HepG2 (cell line): Measurements from ENCODE around the gene MLLT10. TPM values are rescaled to one million over a fixed set of nuclear protein-coding genes. Genes with fewer than 3 reads are reported as not detected.
A peak's percentile ranks its signal among the peaks of the same experiment; 100 is the strongest.

Source experiments
- ARNT ChIP-seq: fragments of 450-650 bp; IDR thresholded peaks from 2 replicates; pipeline ENCODE4 v1.6.1; 2017
- ARNT2 ChIP-seq: sonication (generic); formaldehyde crosslinking; IDR thresholded peaks from 2 replicates; pipeline ENCODE4 v1.8.0; 2022; ENCODE audit warnings: mild to moderate bottlenecking, low read depth, missing genetic modification reagents, moderate library complexity
- FOXA3 ChIP-seq: IDR thresholded peaks from 2 replicates; pipeline ENCODE4 v1.6.1; 2016; ENCODE audit warnings: missing genetic modification reagents, missing compliant biosample characterization
- FOXK2 ChIP-seq: fragments of 450-650 bp; IDR thresholded peaks from 2 replicates; pipeline ENCODE4 v1.6.1; 2016
- HDAC6 ChIP-seq: fragments of 200-600 bp; sonication (generic); IDR thresholded peaks from 2 replicates; pipeline ENCODE4 v1.7.0; 2017; ENCODE audit warnings: mild to moderate bottlenecking, antibody characterized with exemption, low read length, low read depth
- PLRG1 ChIP-seq: fragments of 450-650 bp; conservative IDR thresholded peaks from 2 replicates; pipeline ENCODE4 v1.6.1; 2016
- SYNCRIP ChIP-seq: fragments of 200-400 bp; formaldehyde crosslinking; IDR thresholded peaks from 2 replicates; pipeline ENCODE4 v1.6.1; 2018; ENCODE audit warnings: mild to moderate bottlenecking, low read depth, low read length; ENCODE audit not compliant: insufficient read depth
- TARDBP ChIP-seq: sonication (generic); formaldehyde crosslinking; IDR thresholded peaks from 2 replicates; pipeline ENCODE4 v1.8.0; 2022; ENCODE audit warnings: mild to moderate bottlenecking, missing genetic modification reagents
- ZBTB42 ChIP-seq: sonication (generic); formaldehyde crosslinking; IDR thresholded peaks from 2 replicates; pipeline ENCODE4 v1.5.0; 2020; ENCODE audit warnings: mild to moderate bottlenecking, missing genetic modification reagents
- ZNF136 ChIP-seq: sonication (generic); formaldehyde crosslinking; IDR thresholded peaks from 2 replicates; pipeline ENCODE4 v1.8.1; 2022; ENCODE audit warnings: low read depth, mild to moderate bottlenecking, moderate library complexity, missing genetic modification reagents
- ZNF570 ChIP-seq: sonication (generic); formaldehyde crosslinking; IDR thresholded peaks from 2 replicates; pipeline ENCODE4 v1.4.0; 2020; ENCODE audit warnings: mild to moderate bottlenecking, missing genetic modification reagents, borderline replicate concordance
- ZNF660 ChIP-seq: sonication (generic); formaldehyde crosslinking; IDR thresholded peaks from 2 replicates; pipeline ENCODE4 v1.5.1; 2020; ENCODE audit warnings: mild to moderate bottlenecking, low read depth, missing genetic modification reagents, borderline replicate concordance
- ZNF782 ChIP-seq: sonication (generic); formaldehyde crosslinking; IDR thresholded peaks from 2 replicates; pipeline ENCODE4 v1.4.0; 2020; ENCODE audit warnings: missing genetic modification reagents, mild to moderate bottlenecking, borderline replicate concordance
- ZNF790 ChIP-seq: sonication (generic); formaldehyde crosslinking; IDR thresholded peaks from 2 replicates; pipeline ENCODE4 v1.8.0; 2022; ENCODE audit warnings: missing genetic modification reagents, mild to moderate bottlenecking, borderline replicate concordance
- polyA plus RNA-seq, 8 experiments: library from polyadenylated mRNA; depleted of rRNA in 3 of 8; stranded (reverse) in 7 of 8; unstranded in 1 of 8; fragments of >200 nt; fragmentation: Illumina TruSeq in 4 of 8; extraction: Trizol in 4 of 8; gene quantifications; 2 replicates each; pipeline versions ENCODE4 v1.2.1 to v1.2.3, GENCODE V29; 2011 to 2016; ENCODE audit warnings: low read depth in 4 of 8, missing spikeins in 1 of 8, mixed read lengths in 1 of 8; ENCODE audit not compliant: insufficient read depth in 1 of 8
- total RNA-seq, 5 experiments: library from RNA; depleted of rRNA; stranded (reverse); fragments of >200 nt; fragmentation: Illumina TruSeq; extraction: Trizol; gene quantifications; 2 replicates each; pipeline ENCODE4 v1.2.3, GENCODE V29; 2016; ENCODE audit warnings: low read depth in 1 of 5
- TF ChIP-seq, protein P1 (sequence below): sonication (generic); formaldehyde crosslinking; IDR thresholded peaks from 2 replicates; pipeline ENCODE4 v1.4.0; 2020; ENCODE audit warnings: mild to moderate bottlenecking, missing genetic modification reagents
- TF ChIP-seq, protein P2 (sequence below): sonication (generic); formaldehyde crosslinking; IDR thresholded peaks from 2 replicates; pipeline ENCODE4; 2020; ENCODE audit warnings: missing genetic modification reagents, mild to moderate bottlenecking, borderline replicate concordance
- TF ChIP-seq, protein P3 (sequence below): IDR thresholded peaks from 2 replicates; pipeline ENCODE4 v1.6.1; 2016; ENCODE audit warnings: mild to moderate bottlenecking, missing biosample characterization, missing genetic modification reagents
- TF ChIP-seq, protein P4 (sequence below): sonication (generic); formaldehyde crosslinking; IDR thresholded peaks from 2 replicates; pipeline ENCODE4 v1.4.0; 2020; ENCODE audit warnings: low read depth, missing genetic modification reagents
- TF ChIP-seq, protein P5 (sequence below): IDR thresholded peaks from 2 replicates; pipeline ENCODE4 v1.6.1; 2016; ENCODE audit warnings: missing compliant biosample characterization, missing genetic modification reagents, borderline replicate concordance

Gene MLLT10
- total and polyA plus RNA-seq, 2 of the 13 experiments (the other 11 are each of a cell fraction or from before 2014, with no cell fraction given) = 51.3 to 84.1 TPM

DNA sequence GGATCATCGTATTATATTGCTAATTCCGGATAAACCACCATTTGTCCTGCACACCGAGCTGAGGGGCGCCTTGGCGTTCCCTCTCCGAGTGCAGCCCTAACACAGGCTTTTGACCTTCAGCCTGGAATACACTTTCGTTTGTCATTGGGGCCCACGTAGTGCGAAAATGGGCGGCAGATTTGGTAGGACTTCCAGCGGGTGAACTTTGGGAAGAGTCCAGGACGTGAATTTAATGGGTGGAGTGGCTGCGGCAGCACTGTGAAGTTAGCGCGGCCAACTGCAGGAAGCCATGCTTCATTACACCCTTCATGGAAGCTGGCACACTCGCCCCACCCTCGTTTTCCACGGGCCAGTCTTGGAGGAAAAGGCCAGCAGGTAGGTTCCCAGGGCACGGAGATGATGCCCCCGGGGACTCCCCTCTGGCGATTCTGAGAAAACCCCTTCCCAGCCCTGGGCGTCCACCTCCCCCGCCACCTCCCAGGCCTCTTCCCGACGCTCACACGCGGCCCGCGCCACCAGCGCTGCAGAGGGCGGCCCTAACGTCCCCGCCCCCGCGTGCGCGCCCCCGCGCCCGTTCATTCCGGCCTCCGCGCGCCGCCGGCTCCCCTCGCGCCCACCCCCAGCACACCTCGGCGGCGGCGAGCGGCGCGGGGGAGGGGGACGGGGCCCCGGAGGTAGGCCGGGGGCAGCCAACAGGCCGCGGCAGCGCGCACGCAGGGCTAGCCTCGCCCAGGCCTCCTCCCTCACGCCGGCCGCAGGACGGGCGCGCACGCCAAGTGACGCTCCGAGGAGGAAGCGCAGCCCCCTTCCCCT, at the start of gene MLLT10 (continued):
- TF ChIP-seq, protein P1, sequence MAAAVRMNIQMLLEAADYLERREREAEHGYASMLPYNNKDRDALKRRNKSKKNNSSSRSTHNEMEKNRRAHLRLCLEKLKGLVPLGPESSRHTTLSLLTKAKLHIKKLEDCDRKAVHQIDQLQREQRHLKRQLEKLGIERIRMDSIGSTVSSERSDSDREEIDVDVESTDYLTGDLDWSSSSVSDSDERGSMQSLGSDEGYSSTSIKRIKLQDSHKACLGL = 0 out of 2 replicates have a peak, but pooled peaks have one; percentile 49
- no peak for TF ChIP-seq SYNCRIP
- TF ChIP-seq, protein P2, sequence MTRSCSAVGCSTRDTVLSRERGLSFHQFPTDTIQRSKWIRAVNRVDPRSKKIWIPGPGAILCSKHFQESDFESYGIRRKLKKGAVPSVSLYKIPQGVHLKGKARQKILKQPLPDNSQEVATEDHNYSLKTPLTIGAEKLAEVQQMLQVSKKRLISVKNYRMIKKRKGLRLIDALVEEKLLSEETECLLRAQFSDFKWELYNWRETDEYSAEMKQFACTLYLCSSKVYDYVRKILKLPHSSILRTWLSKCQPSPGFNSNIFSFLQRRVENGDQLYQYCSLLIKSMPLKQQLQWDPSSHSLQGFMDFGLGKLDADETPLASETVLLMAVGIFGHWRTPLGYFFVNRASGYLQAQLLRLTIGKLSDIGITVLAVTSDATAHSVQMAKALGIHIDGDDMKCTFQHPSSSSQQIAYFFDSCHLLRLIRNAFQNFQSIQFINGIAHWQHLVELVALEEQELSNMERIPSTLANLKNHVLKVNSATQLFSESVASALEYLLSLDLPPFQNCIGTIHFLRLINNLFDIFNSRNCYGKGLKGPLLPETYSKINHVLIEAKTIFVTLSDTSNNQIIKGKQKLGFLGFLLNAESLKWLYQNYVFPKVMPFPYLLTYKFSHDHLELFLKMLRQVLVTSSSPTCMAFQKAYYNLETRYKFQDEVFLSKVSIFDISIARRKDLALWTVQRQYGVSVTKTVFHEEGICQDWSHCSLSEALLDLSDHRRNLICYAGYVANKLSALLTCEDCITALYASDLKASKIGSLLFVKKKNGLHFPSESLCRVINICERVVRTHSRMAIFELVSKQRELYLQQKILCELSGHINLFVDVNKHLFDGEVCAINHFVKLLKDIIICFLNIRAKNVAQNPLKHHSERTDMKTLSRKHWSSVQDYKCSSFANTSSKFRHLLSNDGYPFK = peak; percentile 76; the same call in 1 of the 2 replicates
- TF ChIP-seq ARNT2 (CRISPR knock-in tag) = peak; percentile 80; the same call in 1 of the 2 replicates
- TF ChIP-seq HDAC6 = no peak
- TF ChIP-seq ZNF570 (CRISPR knock-in tag) = no peak
- TF ChIP-seq, protein P3, sequence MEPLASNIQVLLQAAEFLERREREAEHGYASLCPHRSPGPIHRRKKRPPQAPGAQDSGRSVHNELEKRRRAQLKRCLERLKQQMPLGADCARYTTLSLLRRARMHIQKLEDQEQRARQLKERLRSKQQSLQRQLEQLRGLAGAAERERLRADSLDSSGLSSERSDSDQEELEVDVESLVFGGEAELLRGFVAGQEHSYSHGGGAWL (CRISPR knock-in tag) = peak; percentile 86
- TF ChIP-seq, protein P4, sequence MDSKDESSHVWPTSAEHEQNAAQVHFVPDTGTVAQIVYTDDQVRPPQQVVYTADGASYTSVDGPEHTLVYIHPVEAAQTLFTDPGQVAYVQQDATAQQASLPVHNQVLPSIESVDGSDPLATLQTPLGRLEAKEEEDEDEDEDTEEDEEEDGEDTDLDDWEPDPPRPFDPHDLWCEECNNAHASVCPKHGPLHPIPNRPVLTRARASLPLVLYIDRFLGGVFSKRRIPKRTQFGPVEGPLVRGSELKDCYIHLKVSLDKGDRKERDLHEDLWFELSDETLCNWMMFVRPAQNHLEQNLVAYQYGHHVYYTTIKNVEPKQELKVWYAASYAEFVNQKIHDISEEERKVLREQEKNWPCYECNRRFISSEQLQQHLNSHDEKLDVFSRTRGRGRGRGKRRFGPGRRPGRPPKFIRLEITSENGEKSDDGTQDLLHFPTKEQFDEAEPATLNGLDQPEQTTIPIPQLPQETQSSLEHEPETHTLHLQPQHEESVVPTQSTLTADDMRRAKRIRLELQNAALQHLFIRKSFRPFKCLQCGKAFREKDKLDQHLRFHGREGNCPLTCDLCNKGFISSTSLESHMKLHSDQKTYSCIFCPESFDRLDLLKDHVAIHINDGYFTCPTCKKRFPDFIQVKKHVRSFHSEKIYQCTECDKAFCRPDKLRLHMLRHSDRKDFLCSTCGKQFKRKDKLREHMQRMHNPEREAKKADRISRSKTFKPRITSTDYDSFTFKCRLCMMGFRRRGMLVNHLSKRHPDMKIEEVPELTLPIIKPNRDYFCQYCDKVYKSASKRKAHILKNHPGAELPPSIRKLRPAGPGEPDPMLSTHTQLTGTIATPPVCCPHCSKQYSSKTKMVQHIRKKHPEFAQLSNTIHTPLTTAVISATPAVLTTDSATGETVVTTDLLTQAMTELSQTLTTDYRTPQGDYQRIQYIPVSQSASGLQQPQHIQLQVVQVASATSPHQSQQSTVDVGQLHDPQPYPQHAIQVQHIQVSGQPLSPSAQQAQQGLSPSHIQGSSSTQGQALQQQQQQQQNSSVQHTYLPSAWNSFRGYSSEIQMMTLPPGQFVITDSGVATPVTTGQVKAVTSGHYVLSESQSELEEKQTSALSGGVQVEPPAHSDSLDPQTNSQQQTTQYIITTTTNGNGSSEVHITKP (CRISPR knock-in tag) = peak; percentile 68
- TF ChIP-seq ZBTB42 (CRISPR knock-in tag) = no peak
- peak; percentile 42; the same call in 1 of the 2 replicates for TF ChIP-seq ZNF790 (CRISPR knock-in tag)
- no peak for TF ChIP-seq ZNF660 (CRISPR knock-in tag)
- TF ChIP-seq FOXK2 = no peak
- TF ChIP-seq ZNF782 = peak; percentile 90
- no peak for TF ChIP-seq ARNT
- TF ChIP-seq PLRG1 = no peak
- TF ChIP-seq TARDBP (CRISPR knock-in tag) = peak; percentile 76; the same call in 1 of the 2 replicates
- peak; percentile 6 for TF ChIP-seq FOXA3
- peak; percentile 55 for TF ChIP-seq ZNF136 (CRISPR knock-in tag)
- TF ChIP-seq, protein P5, sequence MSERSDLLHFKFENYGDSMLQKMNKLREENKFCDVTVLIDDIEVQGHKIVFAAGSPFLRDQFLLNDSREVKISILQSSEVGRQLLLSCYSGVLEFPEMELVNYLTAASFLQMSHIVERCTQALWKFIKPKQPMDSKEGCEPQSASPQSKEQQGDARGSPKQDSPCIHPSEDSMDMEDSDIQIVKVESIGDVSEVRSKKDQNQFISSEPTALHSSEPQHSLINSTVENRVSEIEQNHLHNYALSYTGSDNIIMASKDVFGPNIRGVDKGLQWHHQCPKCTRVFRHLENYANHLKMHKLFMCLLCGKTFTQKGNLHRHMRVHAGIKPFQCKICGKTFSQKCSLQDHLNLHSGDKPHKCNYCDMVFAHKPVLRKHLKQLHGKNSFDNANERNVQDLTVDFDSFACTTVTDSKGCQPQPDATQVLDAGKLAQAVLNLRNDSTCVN (CRISPR knock-in tag) = peak; percentile 34
